Activated CD8-positive, alpha-beta memory T cell treated with anti-CD3 and anti-CD28 coated beads for 4 hours (primary cell): Measurements from ENCODE around the gene TLR9.

Experiments
- DNase-seq, 2 donors: peaks; one replicate each; pipeline ENCODE4 v3.0.0-alpha.2; 2020; ENCODE audit warnings: low read depth in 2 of 2

The TLR9 gene

GRCh38 chr3:52247409-52248164 is 22.1 kb upstream of the TLR9 start:
- DNase-seq: no peak

GRCh38 chr3:52246728-52247408 is 21.4 kb upstream of the TLR9 start:
- DNase-seq: no peak

- DNase-seq: no peak
Measured at GRCh38 chr3:52246264-52246620, 20.8 kb upstream of the TLR9 start.

- no peak for DNase-seq
Measured at GRCh38 chr3:52245322-52246263, 20.1 kb upstream of the TLR9 start, which contains the start of gene PPM1M. Gene PPM1M, plus strand, starts transcription at chr3:52245759. Its CDS starts 66 bp downstream, at chr3:52245825.

GRCh38 chr3:52243791-52244628 is 18.6 kb upstream of the TLR9 start:
- no peak for DNase-seq

GRCh38 chr3:52242039-52242438 is 16.6 kb upstream of the TLR9 start:
- no peak for DNase-seq

- DNase-seq: no peak
Measured at GRCh38 chr3:52240886-52241370, 15.5 kb upstream of the TLR9 start.

GRCh38 chr3:52240059-52240885 is 14.8 kb upstream of the TLR9 start:
- no peak for DNase-seq

- peak; percentile 80 to 86 for DNase-seq
Measured at GRCh38 chr3:52238761-52239701, 13.6 kb upstream of the TLR9 start, which contains the start of gene TWF2. Gene TWF2, minus strand, starts transcription at chr3:52239158. Its CDS starts 142 bp downstream, at chr3:52239016.

GRCh38 chr3:52238193-52238760 is 12.8 kb upstream of the TLR9 start:
- no peak for DNase-seq

- DNase-seq: no peak
Measured at GRCh38 chr3:52237657-52238172, 12.3 kb upstream of the TLR9 start.

GRCh38 chr3:52237006-52237656 is 11.7 kb upstream of the TLR9 start:
- DNase-seq: no peak

- DNase-seq: no peak
Measured at GRCh38 chr3:52236424-52236886, 11.0 kb upstream of the TLR9 start.

GRCh38 chr3:52234516-52235447 is 9.3 kb upstream of the TLR9 start:
- DNase-seq: no peak

GRCh38 chr3:52233968-52234367 is 8.5 kb upstream of the TLR9 start:
- no peak for DNase-seq

- DNase-seq: no peak
Measured at GRCh38 chr3:52233108-52233591, 7.7 kb upstream of the TLR9 start.
